GM23338 (cell line): Measurements from ENCODE around the gene C6orf89.

Source experiments
- CREB1 ChIP-seq: fragments of 250-450 bp; sonication (Bioruptor Pico); IDR thresholded peaks from 2 replicates; pipeline ENCODE4 v1.5.0; 2020; ENCODE audit warnings: low read depth, mild to moderate bottlenecking, moderate library complexity
- CTCF ChIP-seq, 2 experiments: fragments of 200-600 bp in 1 of 2; sonication (generic) in 1 of 2; conservative IDR thresholded peaks; 2 replicates each; pipeline versions ENCODE4 v1.5.1 to v1.6.1; 2016 to 2017; ENCODE audit warnings: antibody characterized with exemption in 2 of 2, low read depth in 2 of 2, mild to moderate bottlenecking in 2 of 2, moderate library complexity in 1 of 2
- ETS1 ChIP-seq: IDR thresholded peaks from 2 replicates; pipeline ENCODE4 v1.6.1; 2016; ENCODE audit warnings: antibody characterized with exemption
- EZH2 ChIP-seq: fragments of 200-600 bp; sonication (generic); IDR thresholded peaks from one replicate; pipeline ENCODE4 v1.8.0; 2017; ENCODE audit warnings: antibody characterized with exemption, mild to moderate bottlenecking, low read depth; ENCODE audit not compliant: unreplicated experiment
- EZH2phosphoT487 ChIP-seq: fragments of 200-600 bp; sonication (generic); IDR thresholded peaks from one replicate; pipeline ENCODE4 v1.8.1; 2018; ENCODE audit warnings: antibody characterized with exemption; ENCODE audit not compliant: unreplicated experiment
- JUNB ChIP-seq: IDR thresholded peaks from one replicate; pipeline ENCODE4 v1.6.1; 2016; ENCODE audit warnings: antibody characterized with exemption; ENCODE audit not compliant: unreplicated experiment
- NANOG ChIP-seq: IDR thresholded peaks from 2 replicates; pipeline ENCODE4 v1.6.1; 2016; ENCODE audit warnings: antibody characterized with exemption, borderline replicate concordance
- POLR2AphosphoS5 ChIP-seq: IDR thresholded peaks from 2 replicates; pipeline ENCODE4 v1.6.1; 2016; ENCODE audit warnings: antibody characterized with exemption, low read depth
- REST ChIP-seq: IDR thresholded peaks from one replicate; pipeline ENCODE4 v1.6.1; 2018; ENCODE audit warnings: antibody characterized with exemption; ENCODE audit not compliant: unreplicated experiment
- ZNF114 ChIP-seq: fragments of 250-450 bp; sonication (Bioruptor Pico); IDR thresholded peaks from 2 replicates; pipeline ENCODE4 v1.5.0; 2020; ENCODE audit warnings: mild to moderate bottlenecking, moderate library complexity
- ZNF331 ChIP-seq: fragments of 250-450 bp; sonication (Bioruptor Pico); IDR thresholded peaks from 2 replicates; pipeline ENCODE4 v1.5.0; 2020; ENCODE audit warnings: low read depth, mild to moderate bottlenecking, moderate library complexity

GRCh38 chr6:36907781-36908180, 22.0 kb downstream of the C6orf89 start:
- no peak for TF ChIP-seq CREB1 (CRISPR knock-in tag)
- no peak for TF ChIP-seq CTCF (conservative IDR thresholded peaks at IDR 0.05; ENCODE audit: low read depth in 2 of 2)
- no peak for TF ChIP-seq EZH2phosphoT487
- no peak for TF ChIP-seq JUNB
- no peak for TF ChIP-seq ZNF114
- no peak for TF ChIP-seq EZH2
- no peak for TF ChIP-seq REST
- no peak for TF ChIP-seq POLR2AphosphoS5
- TF ChIP-seq NANOG = no peak
- TF ChIP-seq ETS1 = no peak
- TF ChIP-seq ZNF331 = no peak
